ENCODE results near the gene RTRAF. TPM values are rescaled to one million over a fixed set of nuclear protein-coding genes. Genes with fewer than 3 reads are reported as not detected.

The RTRAF gene
- total and polyA plus RNA-seq, 4 donors: 84.1 to 167 (median 134) TPM

- H3K4me3 ChIP-seq: no peak overlapping the region
- no peak overlapping the region for H3K9ac ChIP-seq (ENCODE audit: insufficient read depth in 1 of 2, low read length in 2 of 2)
- peaks cover 0 to 3% (median 0%) of the 10 kb centered on the region in 4 donors for H3K9me3 ChIP-seq (ENCODE audit: control insufficient read depth in 4 of 4, insufficient read depth in 3 of 4, low read length in 3 of 4)
- H3K36me3 ChIP-seq (ENCODE audit: control insufficient read depth in 4 of 4, insufficient read depth in 4 of 4, low read length in 4 of 4): peaks cover 35 to 80% (median 55%) of the 10 kb centered on the region in 4 donors
- no peak for TF ChIP-seq CTCF (IDR thresholded peaks at IDR 0.05; ENCODE audit: control extremely low read depth, extremely low read depth)
- 85 to 94% methylated on average over 3 of the region's 3 CpGs for WGBS, 2 donors
- H3K4me1 ChIP-seq (ENCODE audit: control insufficient read depth in 5 of 5, insufficient read depth in 5 of 5, low read length in 5 of 5): peaks cover 0 to 16% (median 0%) of the 10 kb centered on the region in 5 donors
- no peaks in the 10 kb centered on the region for H3K27me3 ChIP-seq (ENCODE audit: control insufficient read depth in 3 of 3, insufficient read depth in 3 of 3, low read length in 2 of 3)
- no peak overlapping the region for H3K27ac ChIP-seq (ENCODE audit: low read depth in 1 of 2, low read length in 1 of 2)
- no peak for DNase-seq
- ATAC-seq (ENCODE audit: insufficient read depth, low FRiP score): no peak
Observed at GRCh38 chr14:52006361-52006760, 17.0 kb downstream of the RTRAF start.

GRCh38 chr14:52007211-52007610 is 17.9 kb downstream of the RTRAF start:
- Histone ChIP-seq H3K9me3 (ENCODE audit: control insufficient read depth in 4 of 4, insufficient read depth in 3 of 4, low read length in 3 of 4) (peaks cover 0 to 3% (median 0%) of the 10 kb centered on the region in 4 donors), H3K27ac (ENCODE audit: low read depth in 1 of 2, low read length in 1 of 2) (no peak overlapping the region), H3K36me3 (ENCODE audit: control insufficient read depth in 4 of 4, insufficient read depth in 4 of 4, low read length in 4 of 4) (peaks cover 37 to 79% (median 57%) of the 10 kb centered on the region in 4 donors), H3K9ac (ENCODE audit: insufficient read depth in 1 of 2, low read length in 2 of 2) (no peak overlapping the region), H3K4me1 (ENCODE audit: control insufficient read depth in 5 of 5, insufficient read depth in 5 of 5, low read length in 5 of 5) (peaks cover 0 to 15% (median 0%) of the 10 kb centered on the region in 5 donors), H3K4me3 (no peak overlapping the region), H3K27me3 (ENCODE audit: control insufficient read depth in 3 of 3, insufficient read depth in 3 of 3, low read length in 2 of 3) (no peaks in the 10 kb centered on the region)
- WGBS, 2 donors: 94 to 96% methylated on average over 1 of the region's 1 CpG
- DNase-seq: no peak
- TF ChIP-seq CTCF (IDR thresholded peaks at IDR 0.05; ENCODE audit: control extremely low read depth, extremely low read depth): no peak
- no peak for ATAC-seq (ENCODE audit: insufficient read depth, low FRiP score)

GRCh38 chr14:52007637-52008036 is 18.3 kb downstream of the RTRAF start:
- H3K4me1 ChIP-seq (ENCODE audit: control insufficient read depth in 5 of 5, insufficient read depth in 5 of 5, low read length in 5 of 5): peaks cover 0 to 14% (median 3%) of the 10 kb centered on the region in 5 donors
- no peak overlapping the region for H3K9ac ChIP-seq (ENCODE audit: insufficient read depth in 1 of 2, low read length in 2 of 2)
- H3K27me3 ChIP-seq (ENCODE audit: control insufficient read depth in 3 of 3, insufficient read depth in 3 of 3, low read length in 2 of 3): no peaks in the 10 kb centered on the region
- WGBS, 2 donors: 82 to 94% methylated on average over 1 of the region's 1 CpG
- no peak overlapping the region for H3K4me3 ChIP-seq
- ATAC-seq (ENCODE audit: insufficient read depth, low FRiP score) (no peak), DNase-seq (no peak)
- no peak overlapping the region for H3K27ac ChIP-seq (ENCODE audit: low read depth in 1 of 2, low read length in 1 of 2)
- peaks cover 0 to 3% (median 0%) of the 10 kb centered on the region in 4 donors for H3K9me3 ChIP-seq (ENCODE audit: control insufficient read depth in 4 of 4, insufficient read depth in 3 of 4, low read length in 3 of 4)
- peaks cover 34 to 76% (median 54%) of the 10 kb centered on the region in 4 donors for H3K36me3 ChIP-seq (ENCODE audit: control insufficient read depth in 4 of 4, insufficient read depth in 4 of 4, low read length in 4 of 4)
- no peak for TF ChIP-seq CTCF (IDR thresholded peaks at IDR 0.05; ENCODE audit: control extremely low read depth, extremely low read depth)

GRCh38 chr14:52008136-52008535 is 18.8 kb downstream of the RTRAF start:
- no peak for TF ChIP-seq CTCF (IDR thresholded peaks at IDR 0.05; ENCODE audit: control extremely low read depth, extremely low read depth)
- peaks cover 0 to 3% (median 0%) of the 10 kb centered on the region in 4 donors for H3K9me3 ChIP-seq (ENCODE audit: control insufficient read depth in 4 of 4, insufficient read depth in 3 of 4, low read length in 3 of 4)
- no peak overlapping the region for H3K4me3 ChIP-seq
- no peak overlapping the region for H3K27ac ChIP-seq (ENCODE audit: low read depth in 1 of 2, low read length in 1 of 2)
- H3K36me3 ChIP-seq (ENCODE audit: control insufficient read depth in 4 of 4, insufficient read depth in 4 of 4, low read length in 4 of 4): peaks cover 33 to 71% (median 54%) of the 10 kb centered on the region in 4 donors
- ATAC-seq (ENCODE audit: insufficient read depth, low FRiP score): no peak
- DNase-seq: no peak
- H3K4me1 ChIP-seq (ENCODE audit: control insufficient read depth in 5 of 5, insufficient read depth in 5 of 5, low read length in 5 of 5): peaks cover 0 to 15% (median 4%) of the 10 kb centered on the region in 5 donors
- no peak overlapping the region for H3K9ac ChIP-seq (ENCODE audit: insufficient read depth in 1 of 2, low read length in 2 of 2)
- no peaks in the 10 kb centered on the region for H3K27me3 ChIP-seq (ENCODE audit: control insufficient read depth in 3 of 3, insufficient read depth in 3 of 3, low read length in 2 of 3)
- 96 to 98% methylated on average over 4 of the region's 4 CpGs for WGBS, 2 donors
